Liver (tissue), 9 donors: ENCODE data around the gene ZNF783. TPM values are rescaled to one million over a fixed set of nuclear protein-coding genes. Genes with fewer than 3 reads are reported as not detected.
A peak's percentile ranks its signal among the peaks of the same experiment; 100 is the strongest.

Experiments
- DNase-seq: peaks from one replicate; pipeline ENCODE4 v3.0.0-alpha.2; 2017; ENCODE audit warnings: low spot score
- H3K27ac ChIP-seq, 2 donors: one replicate each; pipeline ENCODE4 v1.7.0; 2013; ENCODE audit warnings: inconsistent platforms in 2 of 2, low read length in 2 of 2, control low read depth in 1 of 2, low read depth in 1 of 2, mild to moderate bottlenecking in 1 of 2
- H3K27me3 ChIP-seq, 4 donors: one replicate each; pipeline versions ENCODE4 v1.6.1 to v1.7.0; 2013; ENCODE audit warnings: low read length in 3 of 4, inconsistent platforms in 1 of 4, mild to moderate bottlenecking in 1 of 4, moderate library complexity in 1 of 4; ENCODE audit not compliant: control insufficient read depth in 4 of 4, insufficient read depth in 4 of 4
- H3K36me3 ChIP-seq, 4 donors: one replicate each; pipeline versions ENCODE4 v1.6.1 to v1.7.0; 2013; ENCODE audit warnings: low read length in 3 of 4, mild to moderate bottlenecking in 3 of 4, low read depth in 1 of 4, moderate library complexity in 1 of 4; ENCODE audit not compliant: control insufficient read depth in 4 of 4, insufficient read depth in 3 of 4
- H3K4me1 ChIP-seq, 4 donors: one replicate each; pipeline versions ENCODE4 v1.6.1 to v1.7.0; 2013; ENCODE audit warnings: low read length in 3 of 4, mild to moderate bottlenecking in 3 of 4, moderate library complexity in 1 of 4; ENCODE audit not compliant: control insufficient read depth in 4 of 4, insufficient read depth in 4 of 4
- H3K4me3 ChIP-seq, 3 donors: one replicate each; pipeline versions ENCODE4 v1.6.1 to v1.7.0; 2013; ENCODE audit warnings: low read length in 3 of 3, control low read depth in 1 of 3, low read depth in 1 of 3, mild to moderate bottlenecking in 1 of 3
- H3K9ac ChIP-seq, 2 donors: one replicate each; pipeline ENCODE4 v1.7.0; 2013; ENCODE audit warnings: low read length in 2 of 2, mild to moderate bottlenecking in 2 of 2, moderate library complexity in 2 of 2, control low read depth in 1 of 2, low read depth in 1 of 2
- H3K9me3 ChIP-seq, 4 donors: one replicate each; pipeline versions ENCODE4 v1.6.1 to v1.7.0; 2013; ENCODE audit warnings: low read length in 3 of 4; ENCODE audit not compliant: control insufficient read depth in 4 of 4
- ATF3 ChIP-seq: IDR thresholded peaks from 2 replicates; pipeline ENCODE4 v1.6.1; 2016; ENCODE audit warnings: antibody characterized with exemption
- CTCF ChIP-seq: fragments of 150-350 bp; IDR thresholded peaks from 2 replicates; pipeline ENCODE4 v1.5.1; 2017; ENCODE audit warnings: improper control_type of control experiment, low read depth, low read length; ENCODE audit not compliant: missing input control
- EGR1 ChIP-seq, 2 donors: IDR thresholded peaks; 2 replicates each; pipeline ENCODE4 v1.6.1; 2016 to 2018; ENCODE audit warnings: antibody characterized with exemption in 2 of 2, low read depth in 2 of 2
- FOXA1 ChIP-seq: IDR thresholded peaks from 2 replicates; pipeline ENCODE4 v1.6.1; 2016; ENCODE audit warnings: antibody characterized with exemption
- FOXA2 ChIP-seq: IDR thresholded peaks from 2 replicates; pipeline ENCODE4 v1.6.1; 2016; ENCODE audit warnings: antibody characterized with exemption
- GABPA ChIP-seq, 2 donors: IDR thresholded peaks in 1 of 2; conservative IDR thresholded peaks in 1 of 2; 2 replicates each; pipeline ENCODE4 v1.6.1; 2016; ENCODE audit warnings: antibody characterized with exemption in 2 of 2, mild to moderate bottlenecking in 1 of 2, moderate library complexity in 1 of 2
- HNF4A ChIP-seq, 2 donors: conservative IDR thresholded peaks; 2 replicates each; pipeline ENCODE4 v1.6.1; 2016; ENCODE audit warnings: antibody characterized with exemption in 2 of 2, mild to moderate bottlenecking in 2 of 2
- HNF4G ChIP-seq: IDR thresholded peaks from 2 replicates; pipeline ENCODE4 v1.6.1; 2016; ENCODE audit warnings: antibody characterized with exemption
- NR2F2 ChIP-seq: IDR thresholded peaks from 2 replicates; pipeline ENCODE4 v1.6.1; 2016; ENCODE audit warnings: antibody characterized with exemption
- RAD21 ChIP-seq, 2 donors: IDR thresholded peaks; 2 replicates each; pipeline ENCODE4 v1.6.1; 2016; ENCODE audit warnings: antibody characterized with exemption in 2 of 2, mild to moderate bottlenecking in 2 of 2
- REST ChIP-seq: IDR thresholded peaks from 2 replicates; pipeline ENCODE4 v1.6.1; 2016; ENCODE audit warnings: antibody characterized with exemption, mild to moderate bottlenecking
- RXRA ChIP-seq, 2 donors: IDR thresholded peaks; 2 replicates each; pipeline ENCODE4 v1.6.1; 2017 to 2018; ENCODE audit warnings: antibody characterized with exemption in 2 of 2, mild to moderate bottlenecking in 1 of 2
- SP1 ChIP-seq: IDR thresholded peaks from 2 replicates; pipeline ENCODE4 v1.6.1; 2018; ENCODE audit warnings: antibody characterized with exemption, mild to moderate bottlenecking
- TAF1 ChIP-seq: conservative IDR thresholded peaks from 2 replicates; pipeline ENCODE4 v1.6.1; 2016; ENCODE audit warnings: antibody characterized with exemption, mild to moderate bottlenecking
- YY1 ChIP-seq: IDR thresholded peaks from 2 replicates; pipeline ENCODE4 v1.6.1; 2016; ENCODE audit warnings: antibody characterized with exemption, mild to moderate bottlenecking
- WGBS: extraction: QIAGEN DNeasy Blood & Tissue Kit; methylation state at CpG from one replicate; pipeline ENCODE4 v1.1.7; 2013; 5-methylcytosine and 5-hydroxymethylcytosine counted together
- polyA plus RNA-seq, 2 donors: library from polyadenylated mRNA; stranded (reverse) in 1 of 2; unstranded in 1 of 2; fragments of 200-250 nt in 1 of 2; fragments of >200 nt in 1 of 2; fragmentation: Nextera tagmentation in 1 of 2; extraction: Ambion mirVana in 1 of 2; gene quantifications; one replicate each; pipeline versions ENCODE4 v1.2.1 to v1.2.3, GENCODE V29; 2013 to 2015
- total RNA-seq, 2 donors: library from RNA; depleted of rRNA; stranded (reverse); fragments of >200 nt; gene quantifications; one replicate each; pipeline ENCODE4 v1.2.3, GENCODE V29; 2014
- TF ChIP-seq, protein P1 (sequence below): IDR thresholded peaks from 2 replicates; pipeline ENCODE4 v1.6.1; 2016; ENCODE audit warnings: antibody characterized with exemption
- donor health status: healthy.
- donor health status: healthy.
- donor health status: healthy.
- donor health status: healthy.
- donor health status: healthy.

The ZNF783 gene
- total and polyA plus RNA-seq, 4 donors: 1.5 to 4.3 (median 1.8) TPM

DNA sequence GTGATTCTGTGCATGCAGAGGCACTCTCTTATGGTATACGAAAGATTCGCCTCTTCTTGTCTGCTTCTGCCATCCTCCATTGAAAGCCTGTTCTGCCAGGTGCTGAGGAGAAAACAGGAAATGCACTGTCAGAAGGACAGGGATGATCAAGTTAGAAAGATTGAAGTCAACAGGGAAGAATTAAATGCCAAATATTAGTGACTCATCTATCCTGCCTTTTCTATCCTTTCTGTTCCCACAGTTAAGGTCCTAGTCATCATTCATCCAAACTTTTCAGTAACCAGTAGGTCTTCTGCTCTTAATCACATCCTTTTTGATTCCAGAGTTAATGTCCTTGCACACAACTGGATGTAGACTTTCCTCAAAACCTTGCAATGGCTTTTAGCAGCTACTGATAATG lies 4.8 kb upstream of the ZNF783 start:
- Histone ChIP-seq H3K9me3 (no peaks in the 10 kb centered on the region), H3K27me3 (no peaks in the 10 kb centered on the region), H3K9ac (no peak overlapping the region), H3K27ac (no peak overlapping the region), H3K4me1 (peaks cover 0 to 8% (median 4%) of the 10 kb centered on the region in 4 donors), H3K4me3 (no peak overlapping the region), H3K36me3 (peaks cover 4 to 35% (median 25%) of the 10 kb centered on the region in 4 donors)
- TF ChIP-seq RAD21 (IDR thresholded peaks at IDR 0.05) (no peak), YY1 (no peak), FOXA1 (no peak), ATF3 (no peak), RXRA (IDR thresholded peaks at IDR 0.05) (no peak)
- WGBS: 95% methylated on average over 2 of the region's 2 CpGs
- no peak for DNase-seq

DNA sequence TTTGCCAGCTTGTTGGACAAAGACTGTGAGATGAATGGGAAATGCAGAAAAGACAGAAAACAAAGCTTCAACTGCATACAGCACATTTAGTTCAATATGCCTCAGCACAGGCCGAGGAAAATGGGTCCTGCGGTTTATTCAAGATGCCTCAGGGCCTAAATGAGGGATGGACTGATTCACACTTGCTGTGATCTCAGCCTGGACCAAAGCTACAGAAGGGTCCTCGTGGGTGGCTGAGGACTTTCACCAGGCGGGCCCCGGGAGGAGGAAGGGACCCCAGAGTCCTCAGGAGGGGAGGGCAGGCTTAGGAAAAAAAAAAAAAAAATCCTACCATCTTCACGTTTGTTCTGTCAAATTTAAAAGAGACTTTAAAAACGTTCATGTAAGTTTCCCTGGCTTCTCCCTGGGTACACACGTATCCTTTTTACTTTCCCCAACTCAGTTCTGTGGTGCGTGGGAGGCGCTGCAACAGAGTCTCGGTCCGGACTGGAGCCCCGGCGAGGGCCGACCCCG lies 624 bp upstream of the ZNF783 start:
- Histone ChIP-seq H3K9me3 (no peaks in the 10 kb centered on the region), H3K27me3 (no peaks in the 10 kb centered on the region), H3K9ac (peak overlapping the region in 1 of 2 donors; percentile 81), H3K4me3 (peak overlapping the region; percentile 23 to 77 (median 40)), H3K4me1 (peaks cover 0 to 13% (median 9%) of the 10 kb centered on the region in 4 donors), H3K36me3 (peaks cover under 1 to 5% (median 4%) of the 10 kb centered on the region in 4 donors), H3K27ac (peak overlapping the region; percentile 70)
- TF ChIP-seq EGR1 (IDR thresholded peaks at IDR 0.05; ENCODE audit: low read depth in 2 of 2): peak in 1 of 2 donors; percentile 30
- no peak for TF ChIP-seq ATF3
- DNase-seq: no peak
- 9% methylated on average over 16 of the region's 16 CpGs for WGBS

- H3K27me3 ChIP-seq: no peaks in the 10 kb centered on the region
- WGBS: 94% methylated on average over 21 of the region's 21 CpGs
- H3K4me3 ChIP-seq: no peak overlapping the region
- no peaks in the 10 kb centered on the region for H3K9me3 ChIP-seq
- H3K4me1 ChIP-seq: peaks cover 0 to 9% (median 7%) of the 10 kb centered on the region in 4 donors
- H3K27ac ChIP-seq: no peak overlapping the region
- peaks cover 8 to 18% (median 13%) of the 10 kb centered on the region in 4 donors for H3K36me3 ChIP-seq
- no peak for TF ChIP-seq HNF4A (conservative IDR thresholded peaks at IDR 0.05)
- no peak overlapping the region for H3K9ac ChIP-seq
- DNase-seq: no peak
These were observed 4.5 kb downstream of the ZNF783 start for GRCh38 chr7:149266451-149266850.

- Histone ChIP-seq H3K36me3 (peaks cover 10 to 18% (median 13%) of the 10 kb centered on the region in 4 donors), H3K27ac (no peak overlapping the region), H3K27me3 (no peaks in the 10 kb centered on the region), H3K4me3 (no peak overlapping the region), H3K9me3 (no peaks in the 10 kb centered on the region), H3K9ac (no peak overlapping the region), H3K4me1 (peaks cover 0 to under 1% (median 0%) of the 10 kb centered on the region in 4 donors)
- 96% methylated on average over 8 of the region's 8 CpGs for WGBS
- no peak for DNase-seq
- TF ChIP-seq YY1 (no peak), HNF4G (no peak), GABPA (IDR thresholded peaks at IDR 0.05 in 1 of 2, conservative IDR thresholded peaks at IDR 0.05 in 1 of 2) (no peak), ATF3 (no peak), RXRA (IDR thresholded peaks at IDR 0.05) (no peak), REST (no peak), CTCF (no peak), RAD21 (IDR thresholded peaks at IDR 0.05) (no peak), SP1 (no peak), FOXA2 (no peak), EGR1 (IDR thresholded peaks at IDR 0.05; ENCODE audit: low read depth in 2 of 2) (no peak), FOXA1 (no peak), TAF1 (no peak), NR2F2 (no peak)
- TF ChIP-seq, protein P1, sequence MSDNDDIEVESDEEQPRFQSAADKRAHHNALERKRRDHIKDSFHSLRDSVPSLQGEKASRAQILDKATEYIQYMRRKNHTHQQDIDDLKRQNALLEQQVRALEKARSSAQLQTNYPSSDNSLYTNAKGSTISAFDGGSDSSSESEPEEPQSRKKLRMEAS: no peak
These were observed 5.7 kb downstream of the ZNF783 start for GRCh38 chr7:149267733-149268132.
